ENCODE results near the gene KCNK1.

The KCNK1 gene

GRCh38 chr1:233707153-233707879 lies 93.4 kb downstream of the KCNK1 start:
- no peak overlapping the region for H3K4me3 ChIP-seq (ENCODE audit: low read length)
- TF ChIP-seq ZNF274 (IDR thresholded peaks at IDR 0.05; ENCODE audit: low read depth, low read length), result no peak

GRCh38 chr1:233707880-233708815 lies 94.2 kb downstream of the KCNK1 start:
- no peak for TF ChIP-seq ZNF274 (IDR thresholded peaks at IDR 0.05; ENCODE audit: low read depth, low read length)
- H3K4me3 ChIP-seq (ENCODE audit: low read length), result no peak overlapping the region

- no peak for TF ChIP-seq ZNF274 (IDR thresholded peaks at IDR 0.05; ENCODE audit: low read depth, low read length)
- H3K4me3 ChIP-seq (ENCODE audit: low read length), result no peak overlapping the region
Measured at GRCh38 chr1:233710031-233710430, 96.1 kb downstream of the KCNK1 start.

- H3K4me3 ChIP-seq (ENCODE audit: low read length), result no peak overlapping the region
Measured at GRCh38 chr1:233710507-233710906, 96.6 kb downstream of the KCNK1 start.

GRCh38 chr1:233714631-233715217 lies 100.8 kb downstream of the KCNK1 start:
- H3K4me3 ChIP-seq (ENCODE audit: low read length), result no peak overlapping the region

More at GRCh38 chr1:233710507-233710906, 96.6 kb downstream of the KCNK1 start:
- no peak for TF ChIP-seq ZNF274 (IDR thresholded peaks at IDR 0.05; ENCODE audit: low read depth, low read length)

GRCh38 chr1:233718057-233718456 lies 104.2 kb downstream of the KCNK1 start:
- no peak for TF ChIP-seq ZNF274 (IDR thresholded peaks at IDR 0.05; ENCODE audit: low read depth, low read length)
- no peak overlapping the region for H3K4me3 ChIP-seq (ENCODE audit: low read length)

More at GRCh38 chr1:233714631-233715217, 100.8 kb downstream of the KCNK1 start:
- no peak for TF ChIP-seq ZNF274 (IDR thresholded peaks at IDR 0.05; ENCODE audit: low read depth, low read length)

- H3K4me3 ChIP-seq (ENCODE audit: low read length), result no peak overlapping the region
- TF ChIP-seq ZNF274 (IDR thresholded peaks at IDR 0.05; ENCODE audit: low read depth, low read length), result no peak
Measured at GRCh38 chr1:233719655-233720341, 105.9 kb downstream of the KCNK1 start.

- no peak overlapping the region for H3K4me3 ChIP-seq (ENCODE audit: low read length)
- TF ChIP-seq ZNF274 (IDR thresholded peaks at IDR 0.05; ENCODE audit: low read depth, low read length), result no peak
Measured at GRCh38 chr1:233721004-233721595, 107.2 kb downstream of the KCNK1 start.

Measured in GM08714 (cell line).